BLaER1 treated with 17β-estradiol and CSF1 and Interleukin-3, amounts not matched to agents 10 nM and 100 nM (cell line): ENCODE results near the gene OR56A3.
A peak's percentile ranks its signal among the peaks of the same experiment; 100 is the strongest.

Source experiments
- H3K27ac ChIP-seq, 11 experiments: shearing (Covaris generic); formaldehyde crosslinking; 2 replicates each; pipeline ENCODE4 v1.8.1; 2022
- H3K27me3 ChIP-seq, 11 experiments: shearing (Covaris generic); formaldehyde crosslinking; 2 replicates each; pipeline ENCODE4 v1.8.1; 2022
- H3K36me3 ChIP-seq, 11 experiments: shearing (Covaris generic); formaldehyde crosslinking; 2 replicates each; pipeline ENCODE4 v1.8.1; 2022
- H3K4me1 ChIP-seq, 10 experiments: shearing (Covaris generic); formaldehyde crosslinking; 2 replicates each; pipeline ENCODE4 v1.8.1; 2022
- H3K4me2 ChIP-seq, 11 experiments: shearing (Covaris generic); formaldehyde crosslinking; 2 replicates each; pipeline ENCODE4 v1.8.1; 2022
- H3K4me3 ChIP-seq, 10 experiments: shearing (Covaris generic); formaldehyde crosslinking; 2 replicates each; pipeline ENCODE4 v1.8.1; 2022
- H3K9ac ChIP-seq, 11 experiments: shearing (Covaris generic); formaldehyde crosslinking; 2 replicates each; pipeline ENCODE4 v1.8.1; 2022
- H3K9me3 ChIP-seq, 11 experiments: shearing (Covaris generic); formaldehyde crosslinking; replicated peaks in 1 of 11; 2 replicates each; pipeline ENCODE4 v1.8.1; 2022
- H4K20me1 ChIP-seq, 11 experiments: shearing (Covaris generic); formaldehyde crosslinking; 2 replicates each; pipeline ENCODE4 v1.8.1; 2022
- Cebpa-rat ChIP-seq, 11 experiments: shearing (Covaris generic); IDR thresholded peaks; 2 replicates each; pipeline ENCODE4 v1.8.1; 2022

Gene OR56A3, protein sequence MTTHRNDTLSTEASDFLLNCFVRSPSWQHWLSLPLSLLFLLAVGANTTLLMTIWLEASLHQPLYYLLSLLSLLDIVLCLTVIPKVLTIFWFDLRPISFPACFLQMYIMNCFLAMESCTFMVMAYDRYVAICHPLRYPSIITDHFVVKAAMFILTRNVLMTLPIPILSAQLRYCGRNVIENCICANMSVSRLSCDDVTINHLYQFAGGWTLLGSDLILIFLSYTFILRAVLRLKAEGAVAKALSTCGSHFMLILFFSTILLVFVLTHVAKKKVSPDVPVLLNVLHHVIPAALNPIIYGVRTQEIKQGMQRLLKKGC

DNA sequence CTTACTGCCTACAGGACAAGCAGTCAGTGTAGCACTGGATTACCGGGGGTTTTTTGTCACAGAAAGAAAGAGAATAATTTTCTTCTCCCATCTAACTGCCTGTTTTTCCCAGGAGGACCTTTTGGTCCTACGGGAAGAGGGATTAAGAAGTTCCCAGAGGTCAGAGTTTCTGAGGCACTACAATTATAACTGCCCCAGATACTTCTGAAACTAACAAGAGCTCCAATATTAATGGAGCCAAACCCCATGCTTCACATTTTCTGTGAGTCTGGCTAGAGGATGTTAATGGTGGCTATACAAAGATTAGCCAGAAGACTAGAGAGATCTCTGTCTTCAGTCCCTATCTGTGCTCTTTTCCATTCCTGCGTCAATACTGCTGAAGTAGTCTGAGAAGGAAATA lies at the start of gene OR56A3:
TSS of gene OR56A3 (plus strand) at position 301 of the 400 bp plus-strand sequence. CDS start 5,096 bp downstream, outside the sequence.
- Histone ChIP-seq H3K36me3 (no peaks in the 10 kb centered on the region), H3K9me3 (peaks cover 10 to 21% (median 16%) of the 10 kb centered on the region in 11 experiments; a peak in 19 of 22 replicates), H3K27me3 (no peaks in the 10 kb centered on the region), H3K9ac (no peak within 1 kb of the TSS), H4K20me1 (no peaks in the 10 kb centered on the region), H3K27ac (no peak within 1 kb of the TSS), H3K4me2 (no peak within 1 kb of the TSS), H3K4me3 (no peak within 1 kb of the TSS), H3K4me1 (no peaks in the 10 kb centered on the region)
- no peak for TF ChIP-seq Cebpa-rat (IDR thresholded peaks at IDR 0.05)

DNA sequence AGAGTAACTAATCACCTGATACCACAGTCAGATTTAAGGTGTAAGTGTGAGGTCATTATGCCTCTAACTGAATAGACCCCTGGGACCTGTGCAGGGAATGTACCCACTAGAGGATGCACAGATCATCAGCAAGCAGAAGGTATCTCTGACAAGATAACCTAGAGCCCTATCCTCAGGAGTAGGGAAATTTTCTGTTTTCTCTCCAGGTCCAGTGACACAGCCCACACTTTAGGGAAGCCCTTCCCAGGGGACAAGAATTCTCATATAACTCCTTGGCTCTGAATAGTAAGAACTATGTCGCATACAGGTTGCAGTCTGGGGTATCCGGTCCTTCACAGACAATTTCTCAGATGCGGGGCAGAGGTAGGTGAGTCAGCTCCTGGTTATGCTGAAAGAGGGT lies 49.1 kb upstream of the OR56A3 start, which contains the start of gene OR52E5:
TSS of gene OR52E5 (plus strand) at position 301 of the 400 bp plus-strand sequence. CDS start 7,569 bp downstream, outside the sequence.
- TF ChIP-seq Cebpa-rat (IDR thresholded peaks at IDR 0.05): no peak
- H3K4me3 ChIP-seq: no peak within 1 kb of the TSS

DNA sequence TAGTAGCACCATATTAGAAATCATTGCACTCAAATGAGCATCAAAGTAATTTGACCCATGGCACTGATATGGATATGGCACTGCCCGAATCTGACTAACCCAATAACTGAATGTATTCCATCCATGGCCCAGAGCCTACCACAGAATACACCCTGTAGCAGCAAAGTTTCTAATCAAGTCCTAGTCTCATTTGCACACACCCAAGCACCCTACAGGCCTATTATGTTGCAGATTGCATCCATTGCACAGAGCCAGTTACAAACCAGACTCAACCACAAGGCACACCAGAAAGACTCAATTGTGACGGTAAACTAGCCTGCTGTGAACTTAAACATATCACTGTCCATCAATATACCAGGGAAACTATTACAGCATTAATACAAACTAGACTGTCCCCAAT lies 42.5 kb upstream of the OR56A3 start:
- TF ChIP-seq Cebpa-rat (IDR thresholded peaks at IDR 0.05): no peak
- no peak overlapping the region for H3K27ac ChIP-seq
- no peaks in the 10 kb centered on the region for H3K9me3 ChIP-seq
- H3K27me3 ChIP-seq: no peaks in the 10 kb centered on the region
- no peaks in the 10 kb centered on the region for H3K36me3 ChIP-seq
- H3K9ac ChIP-seq: no peak overlapping the region
- no peaks in the 10 kb centered on the region for H3K4me1 ChIP-seq
- H4K20me1 ChIP-seq: no peaks in the 10 kb centered on the region
- no peak overlapping the region for H3K4me3 ChIP-seq
- H3K4me2 ChIP-seq: no peak overlapping the region

More for the DNA sequence above, 49.1 kb upstream of the OR56A3 start, which contains the start of gene OR52E5:
- no peaks in the 10 kb centered on the region for H3K4me1 ChIP-seq
- H3K27me3 ChIP-seq: no peaks in the 10 kb centered on the region
- no peaks in the 10 kb centered on the region for H3K36me3 ChIP-seq
- H3K9ac ChIP-seq: no peak within 1 kb of the TSS
- no peaks in the 10 kb centered on the region for H3K9me3 ChIP-seq
- H4K20me1 ChIP-seq: no peaks in the 10 kb centered on the region
- H3K4me2 ChIP-seq: no peak within 1 kb of the TSS
- H3K27ac ChIP-seq: no peak within 1 kb of the TSS

DNA sequence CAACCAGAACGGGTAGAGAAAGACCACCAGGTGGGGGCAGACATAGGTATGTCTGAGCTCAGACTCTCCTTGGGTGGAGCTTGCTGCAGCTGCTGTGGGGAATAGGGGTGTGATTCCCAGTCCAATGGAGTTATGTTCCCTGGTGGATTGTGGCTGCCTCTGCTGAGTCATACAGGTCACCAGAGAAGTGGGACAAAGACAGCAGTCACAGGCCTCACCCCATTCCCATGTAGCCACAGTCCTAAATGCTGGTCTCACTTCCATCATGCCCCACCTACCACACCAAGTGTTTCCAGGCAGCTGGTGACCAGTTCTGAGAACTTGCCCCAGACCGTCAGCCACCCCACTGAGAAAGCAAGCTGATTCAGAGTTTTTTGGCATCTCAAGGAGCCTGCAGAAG lies 31.5 kb upstream of the OR56A3 start:
- no peak overlapping the region for H3K4me3 ChIP-seq
- no peaks in the 10 kb centered on the region for H4K20me1 ChIP-seq
- peaks cover 0 to 9% (median 8%) of the 10 kb centered on the region in 11 experiments; a peak in 16 of 22 replicates for H3K9me3 ChIP-seq
- no peaks in the 10 kb centered on the region for H3K4me1 ChIP-seq
- no peaks in the 10 kb centered on the region for H3K27me3 ChIP-seq
- no peak overlapping the region for H3K9ac ChIP-seq
- H3K36me3 ChIP-seq: no peaks in the 10 kb centered on the region
- no peak for TF ChIP-seq Cebpa-rat (IDR thresholded peaks at IDR 0.05)
- H3K27ac ChIP-seq: no peak overlapping the region
- H3K4me2 ChIP-seq: no peak overlapping the region

DNA sequence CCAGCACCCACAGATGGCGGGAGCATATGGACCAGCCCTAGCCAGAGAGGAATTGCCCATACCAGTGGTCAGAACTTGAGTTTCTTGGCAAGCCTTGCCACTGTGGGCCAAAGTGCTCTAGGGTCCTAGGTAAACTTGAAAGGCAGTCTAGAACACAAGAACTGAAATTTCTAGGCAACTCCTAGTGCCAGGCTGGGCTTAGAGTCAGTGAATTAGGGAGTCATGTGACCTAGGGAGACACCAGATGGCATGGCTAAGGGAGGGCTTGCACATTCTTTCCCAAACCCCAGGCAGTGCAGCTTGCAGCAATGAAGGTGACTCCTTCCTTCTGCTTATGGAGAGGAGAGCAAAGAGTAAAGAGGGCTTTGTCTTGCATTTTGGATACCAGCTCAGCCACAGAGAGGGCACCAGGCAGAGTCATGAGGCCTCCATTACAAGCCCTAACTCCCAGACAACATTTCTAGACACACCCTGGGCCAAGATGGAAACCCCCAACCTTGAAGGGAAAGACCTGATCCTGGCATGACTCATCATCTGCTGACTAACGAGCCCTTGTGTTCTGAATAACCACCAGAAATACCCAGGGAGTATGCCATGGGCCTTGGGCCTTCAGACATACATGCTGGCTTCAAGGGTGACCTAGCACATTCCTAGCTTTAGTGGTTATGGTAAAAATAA lies 19.2 kb upstream of the OR56A3 start:
- Histone ChIP-seq H3K4me1 (no peaks in the 10 kb centered on the region), H3K9me3 (peaks cover 0 to 7% (median under 1%) of the 10 kb centered on the region in 11 experiments; a peak in 5 of 22 replicates)
- no peak for TF ChIP-seq Cebpa-rat (IDR thresholded peaks at IDR 0.05)

DNA sequence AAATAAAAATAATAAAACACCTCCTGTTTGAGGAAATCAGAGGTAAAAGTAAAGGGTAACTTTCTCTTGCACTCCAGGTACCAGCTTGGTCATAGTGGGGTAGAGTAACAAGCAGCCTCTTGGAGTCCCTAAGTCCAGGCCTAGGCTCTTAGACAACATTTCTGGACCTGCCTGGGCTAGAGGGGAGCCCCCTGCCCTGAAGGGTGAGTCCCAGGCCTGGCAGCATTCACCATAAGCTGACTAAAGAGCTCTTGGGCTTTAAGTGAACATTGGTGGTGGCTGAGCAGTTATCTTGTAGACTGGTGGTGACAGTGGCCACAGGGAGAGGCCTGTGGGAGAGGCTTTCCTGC lies 18.6 kb upstream of the OR56A3 start:
- no peaks in the 10 kb centered on the region for H3K27me3 ChIP-seq
- no peak for TF ChIP-seq Cebpa-rat (IDR thresholded peaks at IDR 0.05)
- H4K20me1 ChIP-seq: no peaks in the 10 kb centered on the region
- H3K4me1 ChIP-seq: no peaks in the 10 kb centered on the region
- H3K27ac ChIP-seq: 0 out of 22 replicates have a peak overlapping the region, but pooled peaks of 1 of the 11 experiments have one; percentile 1
- no peak overlapping the region for H3K4me2 ChIP-seq
- H3K4me3 ChIP-seq: no peak overlapping the region
- H3K36me3 ChIP-seq: no peaks in the 10 kb centered on the region
- peaks cover 0 to 10% (median 6%) of the 10 kb centered on the region in 11 experiments; a peak in 11 of 22 replicates for H3K9me3 ChIP-seq
- no peak overlapping the region for H3K9ac ChIP-seq

More for the DNA sequence above, 19.2 kb upstream of the OR56A3 start:
- 0 out of 22 replicates have a peak overlapping the region, but pooled peaks of 1 of the 11 experiments have one; percentile 1 for H3K27ac ChIP-seq
- no peaks in the 10 kb centered on the region for H3K27me3 ChIP-seq
- H3K4me2 ChIP-seq: no peak overlapping the region
- no peaks in the 10 kb centered on the region for H3K36me3 ChIP-seq
- H3K9ac ChIP-seq: no peak overlapping the region
- no peaks in the 10 kb centered on the region for H4K20me1 ChIP-seq
- no peak overlapping the region for H3K4me3 ChIP-seq

DNA sequence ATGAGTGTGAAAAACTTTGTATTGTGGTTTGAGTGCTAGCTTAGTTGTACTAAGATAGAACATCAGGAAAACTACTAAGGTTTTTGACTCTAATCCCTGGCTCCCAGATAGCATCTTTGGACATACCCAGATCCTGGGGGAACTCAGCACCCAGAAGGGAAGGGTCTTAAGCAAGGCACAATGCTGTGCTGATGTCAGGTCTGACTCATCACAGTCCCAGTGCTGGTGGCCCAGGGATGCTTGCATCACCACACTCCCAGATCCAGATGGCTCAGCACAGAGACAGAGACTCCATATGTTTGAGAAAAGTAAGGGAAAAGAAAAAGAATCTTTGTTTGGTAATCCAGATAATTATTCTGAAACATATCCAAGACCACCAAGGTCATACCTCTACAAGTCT lies 18.3 kb upstream of the OR56A3 start:
- Histone ChIP-seq H3K27me3 (no peaks in the 10 kb centered on the region), H3K36me3 (no peaks in the 10 kb centered on the region), H3K9ac (no peak overlapping the region), H3K4me2 (no peak overlapping the region), H3K4me3 (no peak overlapping the region), H4K20me1 (no peaks in the 10 kb centered on the region), H3K4me1 (no peaks in the 10 kb centered on the region), H3K9me3 (peaks cover 0 to 14% (median 10%) of the 10 kb centered on the region in 11 experiments; a peak in 16 of 22 replicates), H3K27ac (0 out of 22 replicates have a peak overlapping the region, but pooled peaks of 1 of the 11 experiments have one; percentile 1)
- TF ChIP-seq Cebpa-rat (IDR thresholded peaks at IDR 0.05): no peak

DNA sequence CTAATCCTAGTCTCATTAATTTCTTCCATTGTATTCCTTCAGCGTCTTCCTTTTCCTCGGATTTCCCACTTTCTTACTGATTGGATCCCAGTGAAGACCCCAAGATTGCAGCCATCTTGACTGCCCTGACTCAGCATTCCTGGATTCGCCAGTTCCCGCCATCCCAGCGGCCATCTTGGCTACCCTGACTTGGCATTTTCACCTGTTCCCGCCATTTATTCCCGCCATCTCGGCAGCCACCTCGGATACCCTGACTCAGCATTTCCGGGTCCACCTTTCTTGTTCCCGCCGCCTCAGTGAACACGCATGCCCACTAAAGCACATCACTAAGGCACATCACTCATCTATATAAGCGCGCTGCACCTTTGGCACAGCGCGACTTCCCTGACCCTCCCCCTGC lies 13.8 kb upstream of the OR56A3 start:
- Histone ChIP-seq H3K9ac (no peak overlapping the region), H3K4me2 (no peak overlapping the region), H3K9me3 (peaks cover 4 to 55% (median 36%) of the 10 kb centered on the region in 11 experiments; a peak in 18 of 22 replicates), H3K36me3 (no peaks in the 10 kb centered on the region), H4K20me1 (no peaks in the 10 kb centered on the region), H3K27me3 (no peaks in the 10 kb centered on the region), H3K4me1 (no peaks in the 10 kb centered on the region), H3K4me3 (no peak overlapping the region), H3K27ac (no peak overlapping the region)
- no peak for TF ChIP-seq Cebpa-rat (IDR thresholded peaks at IDR 0.05)

DNA sequence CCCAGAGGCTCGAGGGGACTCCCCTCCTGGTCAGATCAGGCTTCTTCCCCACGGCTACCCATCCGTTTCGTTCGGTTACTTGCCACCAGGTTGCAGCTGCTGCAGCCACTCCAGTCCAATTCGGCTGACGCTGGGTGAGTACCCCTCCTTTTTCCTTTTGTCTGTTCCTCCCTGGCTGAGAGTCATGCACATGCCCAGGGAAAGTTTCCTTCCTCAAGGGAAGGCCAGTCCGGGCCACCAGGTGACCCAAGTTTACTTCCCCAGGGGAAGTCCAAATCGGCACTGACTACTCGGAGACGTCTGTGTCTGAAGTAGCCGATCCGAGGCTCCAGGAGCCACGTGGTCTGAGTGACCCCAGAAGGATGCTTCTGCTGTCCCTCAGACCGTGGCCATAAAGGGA lies 13.2 kb upstream of the OR56A3 start:
- Histone ChIP-seq H3K4me1 (no peaks in the 10 kb centered on the region), H3K9ac (no peak overlapping the region), H3K27me3 (no peaks in the 10 kb centered on the region), H3K4me3 (no peak overlapping the region), H3K9me3 (peaks cover 4 to 58% (median 40%) of the 10 kb centered on the region in 11 experiments; a peak in 18 of 22 replicates), H3K36me3 (no peaks in the 10 kb centered on the region), H3K27ac (no peak overlapping the region), H4K20me1 (no peaks in the 10 kb centered on the region), H3K4me2 (no peak overlapping the region)
- TF ChIP-seq Cebpa-rat (IDR thresholded peaks at IDR 0.05): no peak
